HUDEP-2 (cell line): ENCODE data around the gene IFNLR1.
A peak's percentile ranks its signal among the peaks of the same experiment; 100 is the strongest.

Source experiments
- DNase-seq, 76 experiments: peaks; one replicate each; lab custom pipeline; 2025; ENCODE audit not compliant: unreplicated experiment in 76 of 76; lab: John Stamatoyannopoulos, UW

The IFNLR1 gene

GRCh38 chr1:24126672-24127023 lies 60.4 kb downstream of the IFNLR1 start:
- no peak for DNase-seq

- DNase-seq = no peak
Measured at GRCh38 chr1:24126018-24126671, 60.9 kb downstream of the IFNLR1 start.

GRCh38 chr1:24125456-24125855 lies 61.6 kb downstream of the IFNLR1 start:
- DNase-seq = no peak

DNA sequence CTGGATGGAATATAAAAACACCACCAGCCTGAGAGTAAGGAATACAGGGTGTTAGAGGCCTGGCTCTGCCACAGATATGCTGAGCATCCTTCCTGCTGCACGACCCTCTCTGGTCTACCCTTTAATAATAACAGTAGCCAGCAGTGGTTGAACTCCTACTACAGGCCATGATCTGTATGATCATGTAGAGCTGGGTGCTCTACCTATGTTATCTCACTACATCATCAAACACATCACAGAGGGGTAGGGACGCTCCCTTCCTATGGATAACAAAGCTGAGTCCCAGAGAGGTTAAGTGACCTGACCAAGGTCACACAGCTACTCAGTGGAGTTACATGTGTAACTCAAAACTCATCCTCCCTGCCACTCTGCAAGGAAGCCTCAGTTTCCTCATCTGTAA lies 62.1 kb downstream of the IFNLR1 start:
- DNase-seq = no peak

GRCh38 chr1:24123611-24124010 lies 63.5 kb downstream of the IFNLR1 start:
- no peak for DNase-seq

GRCh38 chr1:24122776-24123175 lies 64.3 kb downstream of the IFNLR1 start:
- no peak for DNase-seq

DNA sequence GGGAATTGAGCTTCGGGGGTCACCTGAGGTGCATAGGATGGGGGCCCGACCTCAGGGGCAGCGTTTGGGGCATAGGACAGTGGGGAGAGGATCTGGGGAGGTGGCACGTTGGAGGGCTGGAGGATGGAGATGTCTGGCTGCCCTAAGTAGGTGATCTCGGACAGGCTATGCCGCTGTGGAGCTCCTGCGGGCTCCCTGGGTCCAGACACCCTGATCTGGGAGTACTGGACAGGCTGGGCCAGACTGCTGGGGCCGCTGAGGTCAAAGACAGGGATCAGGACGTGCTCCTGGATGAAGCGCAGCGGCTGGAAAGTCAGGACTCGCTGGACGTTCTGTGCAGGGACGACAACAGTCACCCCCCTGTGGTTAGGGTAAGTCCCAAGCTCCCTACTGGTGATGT lies 65.7 kb downstream of the IFNLR1 start:
- DNase-seq = no peak

DNA sequence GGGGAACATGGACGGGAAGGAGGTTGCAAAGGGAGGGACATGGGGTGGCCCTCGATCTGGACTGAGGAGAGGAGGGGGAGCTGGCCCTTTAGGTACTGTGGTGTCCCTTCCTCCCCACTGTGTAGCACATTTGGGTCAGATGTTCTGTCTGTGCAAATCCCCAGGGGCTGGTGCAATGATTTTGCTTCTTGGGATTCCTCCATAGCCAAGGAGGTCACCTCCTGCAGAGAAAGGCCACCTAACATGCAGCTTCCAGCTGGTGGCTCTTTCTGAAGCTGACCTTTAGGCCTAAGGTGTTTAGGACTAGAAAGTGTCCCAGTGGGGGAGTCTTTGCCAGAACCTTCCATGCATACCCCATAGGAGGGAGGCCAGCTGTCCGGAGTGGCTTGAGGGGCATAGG lies 66.1 kb downstream of the IFNLR1 start:
- DNase-seq = no peak

GRCh38 chr1:24119859-24120756 lies 67.0 kb downstream of the IFNLR1 start:
- peak in 1 of 76 experiments; percentile 13 for DNase-seq

DNA sequence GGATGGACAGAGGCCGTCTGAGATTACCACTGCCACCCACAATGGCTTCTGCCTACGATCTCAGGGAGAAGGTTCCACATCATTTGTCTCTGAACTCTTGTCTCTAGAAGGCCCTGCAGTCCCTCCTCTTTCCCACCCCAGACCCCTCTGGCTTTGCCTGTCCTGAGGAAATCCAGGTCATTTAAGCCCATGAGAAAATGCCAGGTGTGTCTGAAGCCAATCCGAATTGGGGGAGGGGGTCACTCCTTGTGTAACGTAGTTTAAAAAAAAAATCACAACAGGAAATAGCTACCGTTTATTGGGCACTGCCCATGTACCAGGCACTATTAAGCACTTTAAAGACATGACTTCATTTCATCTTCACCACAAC lies 67.6 kb downstream of the IFNLR1 start:
- DNase-seq = no peak

DNA sequence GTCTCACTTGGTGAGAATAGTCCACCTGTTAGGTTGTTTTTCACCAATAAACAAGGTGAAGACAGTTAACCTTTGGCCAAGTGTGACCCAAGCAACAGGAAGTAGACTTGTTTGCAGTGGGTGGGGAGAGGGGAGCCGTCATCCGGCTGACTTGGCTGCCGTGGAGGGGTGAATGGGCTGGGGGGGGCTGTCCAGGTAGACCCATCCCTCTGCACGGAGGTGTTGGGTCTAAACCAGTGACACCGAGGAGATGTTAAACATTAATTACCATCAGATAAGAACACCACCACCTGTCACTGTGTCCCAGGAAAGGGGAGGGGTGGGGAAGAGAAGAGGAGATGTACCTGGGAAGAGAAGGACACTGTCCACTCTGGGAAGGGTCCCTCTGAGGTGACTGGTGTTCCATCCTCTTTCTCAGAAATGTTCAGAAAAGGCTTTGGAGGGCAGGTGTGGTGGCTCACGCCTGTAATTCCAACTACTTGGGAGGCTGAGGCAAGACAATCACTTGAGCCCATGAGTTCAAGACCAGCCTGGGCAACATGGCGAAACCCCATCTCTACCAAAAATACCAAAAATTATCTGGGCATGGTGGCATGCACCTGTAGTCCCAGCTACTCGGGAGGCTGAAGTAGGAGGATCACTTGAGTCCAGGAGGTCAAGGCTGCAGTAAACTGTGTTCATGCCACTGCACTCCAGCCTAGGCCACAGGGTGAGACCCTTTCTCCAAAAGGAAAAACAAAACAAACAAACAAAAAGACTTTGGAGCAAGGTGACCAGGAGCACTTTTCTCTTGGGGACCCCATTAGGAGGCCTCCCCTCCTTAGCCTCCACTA lies 68.5 kb downstream of the IFNLR1 start:
- DNase-seq = no peak

DNA sequence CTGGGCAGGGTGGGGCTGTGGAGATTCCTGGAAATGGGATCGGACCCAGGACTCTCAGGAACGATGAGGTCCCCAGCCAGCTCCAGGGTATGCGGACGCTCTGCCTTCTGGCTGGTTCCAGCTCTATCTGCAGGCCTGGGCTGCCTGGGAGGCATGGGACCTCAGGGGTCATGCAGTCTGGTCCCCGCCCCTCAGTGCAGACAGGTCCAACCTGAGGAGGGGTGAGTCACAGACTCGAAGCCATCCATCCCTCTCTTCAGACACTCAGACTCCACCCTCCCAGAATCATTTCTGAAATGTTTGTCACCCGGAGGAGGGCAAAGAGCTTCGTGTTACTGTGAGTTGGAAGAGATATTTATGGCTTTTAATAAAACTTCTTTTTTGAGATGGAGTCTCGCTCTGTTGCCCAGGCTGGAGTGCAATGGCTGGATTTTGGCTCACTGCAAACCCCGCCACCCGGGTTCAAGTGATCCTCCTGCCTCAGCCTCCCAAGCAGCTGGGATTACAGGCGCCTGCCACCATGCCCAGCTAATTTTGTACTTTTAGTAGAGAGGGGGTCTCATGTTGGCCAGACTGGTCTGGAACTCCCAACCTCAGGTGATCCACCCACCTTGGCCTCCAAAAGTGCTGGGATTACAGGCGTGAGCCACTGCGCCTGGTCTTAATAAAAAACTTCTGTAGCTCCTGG lies 69.2 kb downstream of the IFNLR1 start:
- DNase-seq = no peak

- no peak for DNase-seq
Measured at GRCh38 chr1:24117132-24117531, 70.0 kb downstream of the IFNLR1 start.

DNA sequence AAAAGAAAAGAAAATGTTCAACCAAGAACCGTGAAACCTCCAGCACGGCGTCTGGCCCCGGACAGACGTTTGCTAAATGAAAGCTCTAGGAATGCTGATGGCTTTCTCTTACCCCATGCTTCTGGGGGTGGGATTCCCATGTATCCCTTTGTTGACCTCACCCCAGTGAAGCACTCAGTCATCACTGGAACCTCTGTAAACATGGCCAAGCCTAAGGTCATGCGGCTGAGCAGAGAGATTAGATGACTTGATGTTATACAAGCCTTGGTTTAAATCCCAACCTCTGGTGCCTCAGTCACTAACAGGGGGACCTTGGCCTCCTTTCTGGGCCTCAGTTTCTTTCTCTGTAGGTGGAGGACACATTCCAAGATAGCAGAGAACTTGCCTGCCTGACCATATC lies 72.3 kb downstream of the IFNLR1 start:
- no peak for DNase-seq

- DNase-seq = no peak
Measured at GRCh38 chr1:24113641-24114033, 73.5 kb downstream of the IFNLR1 start.

- DNase-seq = peak in 59 of 76 experiments; percentile 4 to 74 (median 33)
Measured at GRCh38 chr1:24111996-24112779, 74.9 kb downstream of the IFNLR1 start, which contains the start of gene MYOM3. MYOM3 (minus strand) TSS chr1:24112135; CDS start chr1:24108636, 3,499 bp downstream.

DNA sequence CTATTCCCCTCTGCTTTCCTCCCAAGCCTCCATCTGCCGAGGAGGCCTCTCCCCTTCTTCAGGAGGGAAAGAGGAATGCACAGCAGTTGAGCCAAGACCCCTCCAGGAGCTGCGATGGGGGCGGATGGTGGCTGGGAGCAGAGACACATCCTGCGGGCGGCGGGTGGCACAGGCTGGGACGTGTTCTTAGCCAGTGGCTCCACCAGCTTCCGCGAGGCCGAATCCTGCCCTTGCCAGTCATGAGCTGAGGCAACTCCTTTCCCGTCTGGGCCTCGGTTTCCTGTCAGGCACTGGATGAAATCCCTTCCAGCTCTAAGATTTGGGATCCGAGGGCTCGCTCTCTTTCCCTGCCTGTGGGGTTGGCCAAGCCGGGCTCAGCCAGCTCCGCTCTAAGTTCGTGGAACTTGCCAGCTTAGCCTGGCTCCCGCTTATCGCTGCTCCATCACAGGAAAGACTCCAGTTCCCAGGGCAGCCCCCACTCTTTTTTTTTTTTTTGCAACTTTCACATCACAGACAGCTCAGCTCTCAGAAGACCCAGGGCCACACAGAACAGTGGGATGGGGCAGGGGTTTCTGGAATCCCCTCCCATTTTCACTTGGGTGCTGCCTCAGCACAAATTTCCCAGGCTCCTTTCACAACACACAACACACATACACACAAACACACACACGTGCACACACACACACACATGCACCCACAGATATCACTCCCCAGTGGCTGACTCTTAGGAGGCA lies 75.7 kb downstream of the IFNLR1 start:
- DNase-seq = no peak

DNA sequence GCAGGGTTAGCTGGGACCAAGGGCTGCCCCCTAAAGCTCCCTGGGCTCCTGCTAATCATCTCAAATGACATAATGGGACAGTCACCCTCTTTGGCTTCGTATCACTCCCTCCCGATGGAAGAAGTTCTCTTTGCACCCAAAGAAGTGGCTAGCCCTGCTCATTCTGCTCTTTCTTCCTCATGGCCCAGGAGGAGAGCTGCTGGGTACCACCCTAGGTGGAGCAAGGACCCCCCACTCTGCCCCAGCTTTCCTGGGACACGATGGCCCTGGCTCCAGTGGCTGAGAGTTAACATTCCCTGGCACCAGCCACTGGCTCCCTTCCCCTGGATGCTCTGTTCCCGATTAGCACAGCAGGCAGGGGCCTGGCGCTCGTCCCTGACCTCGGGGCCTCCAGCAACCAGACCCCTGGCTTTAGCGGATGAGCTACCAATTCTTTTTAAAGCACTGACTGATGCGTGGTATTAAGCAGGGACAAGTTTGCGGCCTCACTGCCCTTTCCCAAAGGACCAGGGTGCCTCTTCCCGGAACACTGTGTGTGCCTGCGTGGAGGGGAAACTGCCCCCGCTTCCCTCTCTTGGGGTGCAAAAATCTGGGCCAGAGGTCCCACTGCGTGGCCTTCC lies 76.3 kb downstream of the IFNLR1 start:
- no peak for DNase-seq
